Tibial nerve (tissue), 4 donors: ENCODE results near the gene SMG6. TPM values are rescaled to one million over a fixed set of nuclear protein-coding genes. Genes with fewer than 3 reads are reported as not detected.

Experiments
- DNase-seq, 2 donors: peaks; one replicate each; pipeline ENCODE4 v3.0.0-alpha.2; 2019; ENCODE audit warnings: low spot score in 2 of 2
- H3K27ac ChIP-seq, 4 donors: fragments of 200-600 bp; sonication (generic) in 3 of 4; one replicate each; pipeline ENCODE4 v1.5.1; 2017 to 2019; ENCODE audit warnings: mild to moderate bottlenecking in 1 of 4
- H3K27me3 ChIP-seq, 2 donors: fragments of 200-600 bp; sonication (generic) in 1 of 2; one replicate each; pipeline versions ENCODE4 v1.5.1 to v1.6.0; 2017 to 2019
- H3K36me3 ChIP-seq, 3 donors: fragments of 200-600 bp; sonication (generic); one replicate each; pipeline ENCODE4 v1.5.1; 2018 to 2019
- H3K4me1 ChIP-seq, 4 donors: fragments of 200-600 bp; sonication (generic) in 3 of 4; one replicate each; pipeline ENCODE4 v1.5.1; 2017 to 2019
- H3K4me3 ChIP-seq, 4 donors: fragments of 200-600 bp; sonication (generic) in 3 of 4; one replicate each; pipeline ENCODE4 v1.5.1; 2017 to 2019; ENCODE audit warnings: mild to moderate bottlenecking in 1 of 4, moderate library complexity in 1 of 4
- H3K9me3 ChIP-seq, 4 donors: fragments of 200-600 bp; sonication (generic) in 3 of 4; one replicate each; pipeline ENCODE4 v1.5.1; 2017 to 2019
- CTCF ChIP-seq, 5 experiments: fragments of 200-600 bp in 3 of 5; fragments of 450-650 bp in 2 of 5; sonication (generic) in 3 of 5; IDR thresholded peaks; one replicate each; pipeline ENCODE4 v1.5.1; 2016 to 2019; ENCODE audit warnings: antibody characterized with exemption in 5 of 5, mild to moderate bottlenecking in 3 of 5, moderate library complexity in 2 of 5
- EP300 ChIP-seq, 2 donors: sonication (generic); formaldehyde crosslinking; IDR thresholded peaks; one replicate each; pipeline ENCODE4 v1.6.1; 2017; ENCODE audit warnings: antibody characterized with exemption in 2 of 2, mild to moderate bottlenecking in 1 of 2
- POLR2A ChIP-seq, 2 donors: fragments of 450-650 bp; IDR thresholded peaks; one replicate each; pipeline ENCODE4 v1.6.1; 2017; ENCODE audit warnings: antibody characterized with exemption in 2 of 2, mild to moderate bottlenecking in 2 of 2, moderate library complexity in 2 of 2
- WGBS, 2 donors: methylation state at CpG; one replicate each; pipeline ENCODE4 v1.1.5; 2018; 5-methylcytosine and 5-hydroxymethylcytosine counted together
- total RNA-seq, 4 donors: library from RNA; depleted of rRNA; stranded (reverse); fragments of >200 nt; gene quantifications; one replicate each; pipeline ENCODE4 v1.1.0, GENCODE V29; 2016

Gene SMG6
- total RNA-seq, 4 donors from 2014 or later: 29.5 to 86.5 (median 40.1) TPM

DNA sequence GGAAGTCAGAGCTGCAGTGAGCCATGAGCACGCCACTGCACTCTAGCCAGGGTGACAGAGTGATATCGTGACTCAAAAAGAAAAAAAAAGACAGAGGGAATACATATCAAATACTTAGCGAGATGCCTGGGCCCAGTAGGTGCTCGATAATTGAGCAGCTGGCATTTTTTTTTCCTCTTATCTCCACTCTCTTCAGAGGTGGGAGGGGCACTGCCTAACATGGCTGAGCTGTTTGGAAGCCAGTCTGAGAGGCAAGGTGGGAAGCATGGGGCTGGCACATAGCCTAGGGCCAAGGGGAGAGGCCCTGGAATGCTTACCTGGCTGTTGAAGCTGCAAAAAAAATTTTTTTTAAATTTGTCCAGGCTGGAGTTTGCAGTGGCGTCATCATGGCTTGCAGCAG lies 210.2 kb downstream of the SMG6 start:
- Histone ChIP-seq H3K36me3 (no peaks in the 10 kb centered on the region), H3K27me3 (no peaks in the 10 kb centered on the region), H3K27ac (no peak overlapping the region), H3K4me3 (no peak overlapping the region), H3K9me3 (no peaks in the 10 kb centered on the region), H3K4me1 (peaks cover 0 to 47% (median 25%) of the 10 kb centered on the region in 4 donors)
- DNase-seq: no peak
- no peak for TF ChIP-seq EP300 (IDR thresholded peaks at IDR 0.05)
- TF ChIP-seq CTCF (IDR thresholded peaks at IDR 0.05): no peak
- TF ChIP-seq POLR2A (IDR thresholded peaks at IDR 0.05): no peak
- WGBS, 2 donors: 77% methylated on average over 5 of the region's 5 CpGs

DNA sequence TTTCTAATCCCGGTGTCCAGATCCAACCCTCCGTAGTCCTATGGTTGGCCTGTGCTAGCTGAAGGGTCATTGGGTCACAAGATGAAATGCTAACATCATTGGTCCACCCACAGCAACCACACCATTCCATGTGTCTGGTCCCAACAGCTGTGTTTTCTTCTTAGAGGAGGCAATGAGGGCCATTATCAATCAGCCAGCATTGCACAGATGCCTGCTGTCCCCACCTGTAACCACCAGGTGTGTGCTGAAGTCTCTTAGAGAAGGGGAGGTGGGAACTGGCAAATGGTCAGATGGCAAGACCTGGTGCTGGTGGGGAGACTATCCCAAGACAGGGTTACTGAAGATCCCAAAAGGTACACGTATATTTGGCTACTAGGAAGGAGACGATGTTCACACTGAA lies 211.3 kb downstream of the SMG6 start:
- 74 to 86% methylated on average over 4 of the region's 4 CpGs for WGBS, 2 donors
- no peaks in the 10 kb centered on the region for H3K36me3 ChIP-seq
- TF ChIP-seq POLR2A (IDR thresholded peaks at IDR 0.05): no peak
- TF ChIP-seq CTCF (IDR thresholded peaks at IDR 0.05): no peak
- TF ChIP-seq EP300 (IDR thresholded peaks at IDR 0.05): no peak
- H3K27me3 ChIP-seq: no peaks in the 10 kb centered on the region
- peak overlapping the region in 2 of 4 donors; percentile 18 to 66 for H3K27ac ChIP-seq
- no peaks in the 10 kb centered on the region for H3K9me3 ChIP-seq
- peaks cover 0 to 58% (median 36%) of the 10 kb centered on the region in 4 donors for H3K4me1 ChIP-seq
- H3K4me3 ChIP-seq: no peak overlapping the region
- no peak for DNase-seq

GRCh38 chr17:2090804-2091534 lies 212.6 kb downstream of the SMG6 start:
- Histone ChIP-seq H3K36me3 (no peaks in the 10 kb centered on the region), H3K27ac (peak overlapping the region; percentile 57 to 87 (median 84)), H3K9me3 (no peaks in the 10 kb centered on the region), H3K27me3 (no peaks in the 10 kb centered on the region), H3K4me3 (no peak overlapping the region), H3K4me1 (peaks cover 0 to 71% (median 47%) of the 10 kb centered on the region in 4 donors)
- 25 to 31% methylated on average over 2 of the region's 2 CpGs for WGBS, 2 donors
- TF ChIP-seq CTCF (IDR thresholded peaks at IDR 0.05): peak in 3 of 5 experiments; percentile 15 to 51 (median 46)
- TF ChIP-seq POLR2A (IDR thresholded peaks at IDR 0.05): no peak
- peak in 1 of 2 donors; percentile 52 for TF ChIP-seq EP300 (IDR thresholded peaks at IDR 0.05)
- DNase-seq: peak; percentile 59 to 75

DNA sequence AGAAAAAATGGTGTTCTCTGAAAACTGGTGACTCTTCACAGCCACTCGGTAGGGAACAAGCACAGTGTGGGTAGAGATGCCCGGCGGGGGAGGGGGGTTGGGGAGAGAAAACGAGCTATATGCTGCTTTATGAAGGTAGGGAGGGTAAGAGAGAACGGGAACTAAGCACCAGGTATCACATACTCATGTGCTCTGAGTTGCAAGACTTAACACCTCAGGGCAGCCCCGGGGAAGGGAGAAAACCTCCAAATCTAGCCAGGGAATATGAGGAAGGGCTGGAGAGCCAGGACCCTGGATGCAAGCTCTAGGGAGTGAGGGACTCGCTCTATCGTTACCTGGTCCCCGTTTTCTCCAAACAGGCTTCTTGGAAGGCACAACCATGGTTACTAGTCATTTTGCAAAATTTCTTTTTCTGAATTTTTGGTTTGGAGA lies 213.4 kb downstream of the SMG6 start:
- no peaks in the 10 kb centered on the region for H3K9me3 ChIP-seq
- TF ChIP-seq POLR2A (IDR thresholded peaks at IDR 0.05): no peak
- TF ChIP-seq CTCF (IDR thresholded peaks at IDR 0.05): no peak
- no peak for TF ChIP-seq EP300 (IDR thresholded peaks at IDR 0.05)
- H3K36me3 ChIP-seq: no peaks in the 10 kb centered on the region
- H3K27me3 ChIP-seq: no peaks in the 10 kb centered on the region
- no peak for DNase-seq
- peaks cover 0 to 73% (median 52%) of the 10 kb centered on the region in 4 donors for H3K4me1 ChIP-seq
- WGBS, 2 donors: 49 to 56% methylated on average over 9 of the region's 9 CpGs
- H3K4me3 ChIP-seq: peak overlapping the region in 2 of 4 donors; percentile 41 to 43
- H3K27ac ChIP-seq: peak overlapping the region; percentile 57 to 87 (median 84)

DNA sequence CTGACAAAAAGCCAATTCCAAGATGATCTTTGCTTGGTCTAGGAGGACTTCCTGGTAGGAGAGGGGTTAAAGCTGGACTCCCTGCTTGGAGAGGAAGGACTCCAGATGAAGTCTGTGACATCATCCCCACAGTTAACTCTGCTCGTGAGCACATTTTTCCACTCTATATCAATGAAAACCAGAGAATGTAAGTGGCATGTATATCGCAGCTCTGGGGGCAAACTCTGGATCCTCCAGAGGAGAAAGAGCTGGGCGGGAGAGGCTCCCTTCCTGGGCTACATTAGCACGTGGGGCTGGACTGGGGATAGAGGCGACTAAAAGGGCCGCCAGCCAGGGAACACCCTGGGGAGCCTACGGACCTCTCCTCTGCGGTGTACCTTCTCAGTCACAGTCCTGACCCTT lies 214.6 kb downstream of the SMG6 start:
- Histone ChIP-seq H3K27me3 (no peaks in the 10 kb centered on the region), H3K4me1 (peaks cover 0 to 79% (median 61%) of the 10 kb centered on the region in 4 donors), H3K9me3 (no peaks in the 10 kb centered on the region), H3K36me3 (no peaks in the 10 kb centered on the region), H3K4me3 (peak overlapping the region in 3 of 4 donors; percentile 30 to 43 (median 41)), H3K27ac (peak overlapping the region; percentile 57 to 87 (median 84))
- no peak for TF ChIP-seq CTCF (IDR thresholded peaks at IDR 0.05)
- no peak for TF ChIP-seq EP300 (IDR thresholded peaks at IDR 0.05)
- TF ChIP-seq POLR2A (IDR thresholded peaks at IDR 0.05): no peak
- 8 to 15% methylated on average over 8 of the region's 8 CpGs for WGBS, 2 donors
- no peak for DNase-seq
